COLO668 (cell line): ENCODE data around the gene CYP8B1.
"Not testable (repeated sequence)": the region's sequence is repeated elsewhere in the genome, so short reads cannot be mapped to it uniquely, and the experiment has no call there.

ENCODE experiments used
- DNase-seq: peaks from one replicate; lab custom pipeline; 2025; ENCODE audit not compliant: unreplicated experiment; lab: John Stamatoyannopoulos, UW

The CYP8B1 gene

DNA sequence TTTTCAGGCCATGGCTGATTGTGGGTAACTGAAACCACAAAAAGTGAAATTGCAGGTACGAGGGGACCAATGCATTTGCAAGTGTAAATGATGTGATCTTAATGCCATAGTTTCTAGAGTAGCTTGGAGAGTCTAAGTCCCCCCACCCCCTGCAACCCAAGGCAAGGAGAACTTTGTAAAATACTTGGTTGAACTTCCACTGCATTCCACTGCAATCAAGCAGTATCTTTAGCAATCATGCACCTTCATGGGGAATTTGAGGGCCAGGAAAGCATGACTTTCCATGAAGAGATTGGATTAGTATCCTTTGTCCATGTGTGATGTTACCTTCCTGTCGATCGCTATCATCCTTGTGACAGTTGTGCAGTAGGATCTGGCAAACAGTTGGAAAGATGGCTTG, 11.4 kb upstream of the CYP8B1 start:
- no peak for DNase-seq

DNA sequence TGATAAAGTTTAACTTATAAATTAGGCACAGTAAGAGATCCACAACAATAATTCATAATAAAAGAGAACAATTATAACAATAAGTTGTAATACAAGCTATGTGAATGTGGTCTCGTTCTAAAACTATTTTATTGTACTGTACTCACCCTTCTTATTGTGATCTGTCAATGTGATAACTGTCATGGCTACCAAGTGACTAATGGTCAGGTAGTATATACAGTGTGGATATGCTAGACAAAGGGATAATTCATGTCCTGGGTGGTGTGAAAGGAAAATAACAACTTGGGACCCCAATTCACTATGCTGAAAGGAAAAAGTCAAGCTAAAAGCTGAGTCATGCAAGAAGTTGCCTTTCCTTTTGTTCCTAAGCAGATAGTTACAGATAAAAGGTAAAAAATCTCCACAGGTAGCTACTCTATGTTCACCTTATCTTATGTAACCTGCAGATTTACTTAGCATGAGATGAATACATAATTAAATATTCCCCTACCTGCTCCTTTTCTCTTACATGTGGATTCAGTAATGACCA, 10.7 kb upstream of the CYP8B1 start:
- no peak for DNase-seq

DNA sequence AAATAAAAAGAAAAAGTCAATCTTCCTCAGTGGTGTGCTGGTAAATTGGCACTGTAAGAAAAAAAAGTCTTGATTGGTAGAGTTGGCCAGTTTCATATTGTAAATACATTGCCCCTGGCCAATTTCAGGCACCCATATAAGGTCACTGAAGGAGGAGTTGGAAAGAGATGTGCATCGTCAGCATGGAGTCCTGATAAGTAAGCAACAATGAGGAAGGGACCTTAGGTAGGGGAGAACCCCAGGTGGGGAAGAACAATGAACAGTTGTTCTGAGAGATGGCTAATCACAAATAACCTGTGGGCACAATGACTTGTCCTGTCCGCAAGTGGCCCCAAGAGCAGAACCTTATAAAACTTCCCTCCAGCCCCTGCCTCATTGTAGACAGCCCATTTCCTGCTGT, 8.6 kb upstream of the CYP8B1 start:
- DNase-seq = no peak

DNA sequence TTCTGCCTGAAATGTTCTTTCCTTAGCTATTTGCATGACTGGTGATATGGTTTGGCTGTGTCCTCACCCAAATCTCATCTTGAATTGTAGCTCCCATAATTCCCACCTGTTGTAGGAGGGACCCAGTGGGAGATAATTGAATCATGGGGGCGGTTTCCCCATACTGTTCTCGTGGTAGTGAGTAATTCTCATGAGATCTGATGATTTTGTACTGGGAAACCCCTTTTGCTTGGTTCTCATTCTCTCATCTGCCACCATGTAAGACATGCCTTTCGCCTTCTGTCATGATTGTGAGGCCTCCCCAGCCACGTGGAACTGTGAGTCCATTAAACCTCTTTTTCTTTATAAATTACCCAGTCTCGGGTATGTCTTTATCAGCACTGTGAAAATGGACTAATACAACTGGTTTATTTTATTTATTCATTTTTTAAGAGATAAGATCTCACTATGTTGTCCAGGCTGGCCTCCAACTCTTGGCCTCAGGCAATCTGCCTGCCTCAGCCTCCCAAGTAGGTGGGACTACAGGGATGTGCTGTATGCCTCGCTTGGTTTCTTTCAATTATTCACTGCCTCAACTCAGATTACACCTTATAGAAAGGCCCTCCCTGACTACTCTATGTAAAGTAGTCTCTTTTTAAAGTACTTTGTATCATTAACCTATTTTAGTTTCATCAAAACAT, 7.7 kb upstream of the CYP8B1 start:
- DNase-seq = not testable (repeated sequence)

DNA sequence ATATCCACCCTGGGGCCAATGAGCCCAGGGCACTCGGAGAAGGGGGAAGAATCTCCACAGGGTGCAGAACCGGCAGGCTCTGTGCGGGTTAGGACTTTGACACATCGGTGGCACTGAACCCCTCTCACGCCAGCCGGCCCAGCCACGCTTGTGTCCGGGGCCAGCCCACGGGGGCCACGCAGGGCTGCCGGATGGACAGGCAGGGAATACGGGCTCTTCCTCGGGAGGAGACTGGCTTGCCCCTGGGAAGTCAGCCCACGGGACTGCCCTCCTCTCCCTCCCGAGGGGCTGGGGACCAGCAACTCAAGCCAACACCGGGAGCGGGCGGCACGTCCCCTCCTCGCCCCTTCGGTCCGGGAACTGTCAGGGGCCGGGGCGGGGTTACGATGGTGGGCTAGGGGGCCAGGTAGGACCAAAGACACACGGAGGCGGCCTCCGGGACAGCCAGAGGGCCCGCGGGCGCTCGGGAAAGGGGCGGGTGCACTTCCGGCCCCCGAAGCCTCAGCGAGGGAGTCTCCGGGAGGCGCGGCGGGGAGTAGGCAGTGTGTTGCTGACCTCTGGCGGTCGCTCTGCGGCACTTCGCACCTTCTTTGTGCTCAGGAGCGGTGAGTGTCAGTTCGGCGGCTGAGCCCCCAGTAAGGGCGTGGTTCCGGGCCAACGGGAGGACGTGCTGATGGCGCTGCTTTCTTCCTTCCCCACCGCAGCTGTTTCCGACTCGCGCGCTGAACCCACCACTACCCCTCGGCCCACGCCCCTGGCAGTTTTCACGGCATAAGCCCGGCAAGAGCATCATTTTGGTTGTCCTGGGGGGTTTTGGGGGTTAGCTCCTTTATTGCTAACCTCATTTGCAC, 5.1 kb upstream of the CYP8B1 start:
- DNase-seq = peak; percentile 75

DNA sequence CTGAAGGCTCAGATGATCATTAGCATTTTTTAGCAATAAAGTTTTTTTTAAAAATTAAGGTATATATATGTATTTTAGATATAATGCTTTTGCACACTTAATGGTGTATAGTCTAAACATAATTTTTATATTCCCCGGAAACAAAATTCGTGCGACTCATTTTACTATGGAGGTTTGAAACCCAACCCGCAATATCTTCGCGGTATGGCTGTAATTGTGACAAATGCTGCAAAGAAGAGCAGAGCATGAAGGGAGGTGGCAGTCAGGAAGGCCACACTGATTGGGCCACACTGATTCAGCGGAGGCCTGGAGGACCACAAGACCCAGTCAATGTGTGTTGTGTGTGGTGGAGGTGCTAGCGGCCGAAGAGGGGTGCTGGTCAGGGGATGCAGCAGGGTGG, 4.5 kb upstream of the CYP8B1 start:
- DNase-seq = no peak

DNA sequence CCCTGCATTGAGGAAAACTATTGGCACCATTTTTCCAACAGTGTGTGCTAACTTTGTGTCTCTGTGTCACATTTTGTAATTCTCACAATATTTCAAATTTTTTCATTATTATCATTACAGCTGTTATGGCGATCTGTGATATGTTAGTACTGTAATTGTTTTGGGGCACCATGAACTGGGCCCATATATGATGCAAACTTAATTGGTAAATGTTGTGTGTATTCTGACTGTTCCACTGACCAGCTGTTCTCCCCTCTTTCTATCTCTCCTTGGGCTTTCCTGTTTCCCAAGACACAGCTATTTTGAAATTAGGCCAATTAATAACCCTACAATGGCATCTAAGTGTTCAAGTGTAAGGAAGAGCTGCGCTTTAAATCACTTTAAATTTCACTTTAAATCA, 2.2 kb upstream of the CYP8B1 start:
- no peak for DNase-seq

DNA sequence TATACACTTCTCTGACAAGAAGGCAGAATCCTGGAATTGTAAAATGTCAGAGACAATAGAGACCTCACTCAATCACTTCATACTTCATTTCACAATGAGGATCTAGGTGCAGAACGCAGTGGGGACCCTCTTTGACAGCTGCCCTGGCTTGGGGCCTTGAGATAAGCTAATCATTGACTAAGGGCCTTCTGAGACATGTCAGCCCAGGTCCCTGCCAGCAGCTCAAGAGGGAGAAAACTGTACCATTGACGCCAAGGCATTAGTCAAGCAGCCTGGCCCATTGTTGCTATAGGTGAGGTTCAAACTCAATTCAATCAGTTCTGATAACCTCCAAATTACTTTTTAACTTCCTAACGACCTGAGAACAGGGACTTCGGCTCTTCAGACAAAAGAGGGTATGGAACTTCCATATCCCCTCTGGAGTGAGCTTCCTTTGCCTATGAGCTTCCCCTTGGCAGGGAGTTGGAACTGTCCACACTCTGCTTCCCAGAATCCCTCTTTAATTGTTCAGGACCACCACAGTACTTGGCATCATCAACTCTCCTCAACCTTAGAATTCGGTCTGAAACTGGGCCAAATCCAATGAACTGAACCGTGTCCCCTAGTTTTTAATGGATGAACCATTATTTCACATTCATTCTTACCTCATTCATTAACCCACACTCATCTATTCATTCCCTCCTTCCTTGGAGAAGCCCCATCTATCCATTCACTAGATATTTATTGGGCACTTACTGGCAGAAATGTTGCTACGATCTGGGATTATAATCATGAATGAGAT, 1.5 kb upstream of the CYP8B1 start:
- DNase-seq = no peak

GRCh38 chr3:42876401-42876800, 722 bp upstream of the CYP8B1 start:
- DNase-seq = no peak

DNA sequence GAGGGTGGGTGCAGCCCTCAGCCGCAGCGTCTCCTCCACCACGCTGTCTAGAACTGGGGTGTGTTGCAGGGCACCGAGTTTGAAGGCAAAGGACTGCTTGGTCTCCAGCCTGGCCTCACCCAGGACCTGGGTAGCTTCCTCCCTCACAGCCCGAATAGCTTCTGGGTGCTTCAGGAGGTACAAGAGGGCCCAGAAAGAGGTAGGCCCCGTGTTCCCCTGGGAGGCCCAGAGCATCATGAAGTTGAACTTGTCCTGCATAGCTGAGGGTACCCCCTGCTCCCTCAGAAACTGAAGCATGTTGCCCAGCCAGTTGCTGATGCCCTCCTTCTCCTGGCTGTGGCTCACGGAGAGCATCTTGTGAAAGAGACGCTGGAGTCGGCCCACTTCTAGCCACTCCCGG, 930 bp downstream of the CYP8B1 start:
- DNase-seq = no peak

- DNase-seq = no peak
Observed at GRCh38 chr3:42873221-42873982, 2.3 kb downstream of the CYP8B1 start.

- no peak for DNase-seq
Observed at GRCh38 chr3:42872718-42873117, 3.0 kb downstream of the CYP8B1 start.

DNA sequence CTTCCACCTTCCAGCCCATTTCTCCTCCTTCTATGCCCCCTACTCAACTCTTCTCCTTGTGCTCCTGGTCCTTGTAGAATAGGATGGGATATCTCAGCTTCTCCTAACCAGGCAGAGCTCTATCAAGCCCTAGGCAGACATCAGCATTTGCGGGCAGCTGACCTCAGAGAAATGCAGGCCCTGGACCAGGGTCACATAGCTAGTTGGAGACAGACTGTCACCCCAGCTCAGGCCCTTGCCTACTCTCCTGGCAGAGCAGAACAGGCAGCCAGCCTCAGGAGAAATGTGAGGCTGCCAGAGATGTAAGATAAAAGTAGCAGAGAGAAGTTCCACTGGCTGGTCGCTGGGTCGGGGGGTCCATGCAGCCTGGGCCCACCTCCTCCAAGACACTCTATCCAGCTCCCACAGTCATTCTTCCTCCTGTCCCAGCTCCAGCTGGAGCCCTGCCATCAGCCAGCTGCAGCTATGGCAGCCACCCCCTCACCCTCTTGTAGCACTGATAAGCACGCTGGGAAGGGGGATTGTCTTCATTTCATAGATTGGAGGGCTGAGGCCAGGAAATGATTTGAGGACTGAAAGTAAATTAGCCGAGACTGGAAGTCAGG, 4.0 kb downstream of the CYP8B1 start:
- DNase-seq = no peak

- DNase-seq = no peak
Observed at GRCh38 chr3:42868841-42869240, 6.8 kb downstream of the CYP8B1 start.

DNA sequence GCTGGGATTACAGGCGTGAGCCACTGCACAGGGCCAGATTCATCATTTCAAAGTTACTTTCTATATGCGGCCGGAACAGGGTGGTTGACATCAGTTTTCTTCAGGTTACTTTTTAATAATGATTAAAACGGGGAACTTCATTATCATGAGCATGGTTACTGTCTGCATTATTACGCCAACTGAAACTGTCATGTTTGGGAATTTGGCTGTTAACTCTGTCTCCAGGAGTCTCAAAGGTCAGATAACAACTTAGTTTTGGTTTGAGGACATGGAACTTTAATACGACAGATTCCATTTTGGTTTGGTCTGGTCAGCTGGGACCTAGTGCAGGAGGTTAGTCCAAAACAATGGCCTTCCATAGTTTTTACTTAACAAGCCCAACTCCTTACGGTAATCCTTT, 8.5 kb downstream of the CYP8B1 start:
- DNase-seq = no peak

DNA sequence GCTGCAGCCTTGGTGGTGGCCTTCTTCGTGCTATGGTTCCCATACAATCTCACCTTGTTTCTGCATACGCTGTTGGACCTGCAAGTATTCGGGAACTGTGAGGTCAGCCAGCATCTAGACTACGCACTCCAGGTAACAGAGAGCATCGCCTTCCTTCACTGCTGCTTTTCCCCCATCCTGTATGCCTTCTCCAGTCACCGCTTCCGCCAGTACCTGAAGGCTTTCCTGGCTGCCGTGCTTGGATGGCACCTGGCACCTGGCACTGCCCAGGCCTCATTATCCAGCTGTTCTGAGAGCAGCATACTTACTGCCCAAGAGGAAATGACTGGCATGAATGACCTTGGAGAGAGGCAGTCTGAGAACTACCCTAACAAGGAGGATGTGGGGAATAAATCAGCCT, 10.4 kb downstream of the CYP8B1 start:
- DNase-seq = no peak

- no peak for DNase-seq
Observed at GRCh38 chr3:42864321-42864950, 11.2 kb downstream of the CYP8B1 start.

DNA sequence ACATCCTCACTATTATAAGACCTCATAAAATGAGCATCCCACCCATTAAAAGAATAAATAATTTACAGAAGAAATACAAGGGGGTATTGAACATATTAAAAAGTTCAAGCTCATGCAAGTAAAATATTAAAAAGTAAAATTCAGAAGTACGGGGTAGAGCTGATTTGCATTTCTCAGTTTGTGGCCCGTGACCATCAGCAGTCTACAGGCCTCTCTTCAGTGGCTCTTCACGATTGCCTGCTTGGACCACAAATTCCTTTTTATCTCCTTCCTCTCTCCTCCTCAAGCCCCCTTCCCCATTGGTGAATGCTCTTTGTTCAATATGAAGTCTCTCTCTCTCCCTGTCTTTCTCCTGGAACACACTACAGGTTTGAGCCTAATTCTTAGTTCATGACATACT, 19.1 kb downstream of the CYP8B1 start:
- no peak for DNase-seq

DNA sequence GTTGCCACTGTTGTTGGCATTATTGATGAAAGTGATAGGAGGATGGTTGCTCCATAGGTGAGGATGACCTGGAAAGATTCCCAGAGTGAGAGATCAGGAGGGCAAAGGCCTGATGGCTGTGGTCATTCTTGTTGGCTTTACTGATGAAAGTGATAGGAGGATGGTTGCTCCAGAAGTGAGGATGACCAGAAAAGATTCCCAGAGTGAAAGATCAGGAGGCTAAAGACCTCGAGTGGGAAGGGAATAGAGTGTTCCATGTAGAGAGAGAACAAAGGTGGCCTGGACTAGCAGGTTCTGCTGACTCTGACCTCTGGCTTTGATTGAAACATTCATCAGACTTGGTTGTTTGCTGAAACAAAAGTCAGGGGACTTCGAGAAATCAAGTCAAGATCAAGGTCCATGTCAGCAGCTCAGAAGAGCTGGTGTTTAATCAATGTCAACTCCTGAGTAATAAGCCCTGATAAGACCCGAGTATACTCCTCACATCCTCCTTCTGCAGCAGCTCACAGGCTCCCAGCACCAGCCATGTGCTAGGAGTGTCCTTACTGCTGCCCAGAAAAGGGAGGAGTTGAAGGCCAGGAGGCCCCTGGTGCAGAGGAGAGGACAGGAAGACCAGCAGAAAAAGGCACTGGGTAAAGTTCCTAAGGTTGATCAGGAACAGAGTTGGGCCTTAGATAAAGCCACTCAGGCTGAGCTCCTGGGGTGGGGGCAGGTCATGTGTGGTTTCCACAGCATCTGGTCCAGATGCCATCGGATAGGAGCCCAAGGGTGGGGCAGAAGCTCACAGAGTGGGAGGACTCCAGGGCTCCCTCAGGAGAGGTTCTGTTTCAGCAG, 19.9 kb downstream of the CYP8B1 start:
- no peak for DNase-seq
